ENCODE measurements around the gene EFNA5.

- TF ChIP-seq EZH2phosphoT487 (IDR thresholded peaks at IDR 0.05; ENCODE audit: unreplicated experiment) = no peak
- TF ChIP-seq, protein P1, sequence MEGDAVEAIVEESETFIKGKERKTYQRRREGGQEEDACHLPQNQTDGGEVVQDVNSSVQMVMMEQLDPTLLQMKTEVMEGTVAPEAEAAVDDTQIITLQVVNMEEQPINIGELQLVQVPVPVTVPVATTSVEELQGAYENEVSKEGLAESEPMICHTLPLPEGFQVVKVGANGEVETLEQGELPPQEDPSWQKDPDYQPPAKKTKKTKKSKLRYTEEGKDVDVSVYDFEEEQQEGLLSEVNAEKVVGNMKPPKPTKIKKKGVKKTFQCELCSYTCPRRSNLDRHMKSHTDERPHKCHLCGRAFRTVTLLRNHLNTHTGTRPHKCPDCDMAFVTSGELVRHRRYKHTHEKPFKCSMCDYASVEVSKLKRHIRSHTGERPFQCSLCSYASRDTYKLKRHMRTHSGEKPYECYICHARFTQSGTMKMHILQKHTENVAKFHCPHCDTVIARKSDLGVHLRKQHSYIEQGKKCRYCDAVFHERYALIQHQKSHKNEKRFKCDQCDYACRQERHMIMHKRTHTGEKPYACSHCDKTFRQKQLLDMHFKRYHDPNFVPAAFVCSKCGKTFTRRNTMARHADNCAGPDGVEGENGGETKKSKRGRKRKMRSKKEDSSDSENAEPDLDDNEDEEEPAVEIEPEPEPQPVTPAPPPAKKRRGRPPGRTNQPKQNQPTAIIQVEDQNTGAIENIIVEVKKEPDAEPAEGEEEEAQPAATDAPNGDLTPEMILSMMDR (conservative IDR thresholded peaks at IDR 0.05; ENCODE audit: low read depth in 2 of 2) = no peak
Observed at GRCh38 chr5:107496466-107496865, 174.3 kb downstream of the EFNA5 start.
